ENCODE data around the gene ZBTB49.
"Not testable (repeated sequence)": the region's sequence is repeated elsewhere in the genome, so short reads cannot be mapped to it uniquely, and the experiment has no call there.

The ZBTB49 gene

GRCh38 chr4:4341861-4342650 lies 52.0 kb downstream of the ZBTB49 start:
- no peak overlapping the region for H3K4me3 ChIP-seq (ENCODE audit: low read length)
- no peak for DNase-seq (ENCODE audit: low read depth)
- TF ChIP-seq CTCF (conservative IDR thresholded peaks at IDR 0.05; ENCODE audit: low read depth, low read length), result no peak

GRCh38 chr4:4343038-4343437 lies 53.0 kb downstream of the ZBTB49 start:
- no peak for DNase-seq (ENCODE audit: low read depth)
- no peak overlapping the region for H3K4me3 ChIP-seq (ENCODE audit: low read length)
- no peak for TF ChIP-seq CTCF (conservative IDR thresholded peaks at IDR 0.05; ENCODE audit: low read depth, low read length)

- DNase-seq (ENCODE audit: low read depth), result no peak
- no peak for TF ChIP-seq CTCF (conservative IDR thresholded peaks at IDR 0.05; ENCODE audit: low read depth, low read length)
- H3K4me3 ChIP-seq (ENCODE audit: low read length), result no peak overlapping the region
Observed at GRCh38 chr4:4344915-4345527, 55.0 kb downstream of the ZBTB49 start.

GRCh38 chr4:4347585-4347984 lies 57.5 kb downstream of the ZBTB49 start:
- TF ChIP-seq CTCF (conservative IDR thresholded peaks at IDR 0.05; ENCODE audit: low read depth, low read length), result no peak
- DNase-seq (ENCODE audit: low read depth), result no peak
- H3K4me3 ChIP-seq (ENCODE audit: low read length), result no peak overlapping the region

GRCh38 chr4:4348585-4348984 lies 58.5 kb downstream of the ZBTB49 start:
- H3K4me3 ChIP-seq (ENCODE audit: low read length); DNase-seq (ENCODE audit: low read depth): not testable (repeated sequence)

GRCh38 chr4:4349867-4350266 lies 59.8 kb downstream of the ZBTB49 start:
- no peak for TF ChIP-seq CTCF (conservative IDR thresholded peaks at IDR 0.05; ENCODE audit: low read depth, low read length)
- no peak for DNase-seq (ENCODE audit: low read depth)
- no peak overlapping the region for H3K4me3 ChIP-seq (ENCODE audit: low read length)

- H3K4me3 ChIP-seq (ENCODE audit: low read length), result no peak overlapping the region
- no peak for TF ChIP-seq CTCF (conservative IDR thresholded peaks at IDR 0.05; ENCODE audit: low read depth, low read length)
- DNase-seq (ENCODE audit: low read depth), result no peak
Observed at GRCh38 chr4:4350909-4351308, 60.9 kb downstream of the ZBTB49 start.

All from retinal pigment epithelial cell (primary cell).